Fibroblast of skin of left biceps (primary cell): Measurements from ENCODE around the gene ZNF607.
A peak's percentile ranks its signal among the peaks of the same experiment; 100 is the strongest.
"Not testable (repeated sequence)": the region's sequence is repeated elsewhere in the genome, so short reads cannot be mapped to it uniquely, and the experiment has no call there.

Source experiments
- DNase-seq, 2 experiments: peaks; one replicate each; pipeline ENCODE4 v3.0.0-alpha.2; 2013; ENCODE audit warnings: low read depth in 2 of 2

The ZNF607 gene

DNA sequence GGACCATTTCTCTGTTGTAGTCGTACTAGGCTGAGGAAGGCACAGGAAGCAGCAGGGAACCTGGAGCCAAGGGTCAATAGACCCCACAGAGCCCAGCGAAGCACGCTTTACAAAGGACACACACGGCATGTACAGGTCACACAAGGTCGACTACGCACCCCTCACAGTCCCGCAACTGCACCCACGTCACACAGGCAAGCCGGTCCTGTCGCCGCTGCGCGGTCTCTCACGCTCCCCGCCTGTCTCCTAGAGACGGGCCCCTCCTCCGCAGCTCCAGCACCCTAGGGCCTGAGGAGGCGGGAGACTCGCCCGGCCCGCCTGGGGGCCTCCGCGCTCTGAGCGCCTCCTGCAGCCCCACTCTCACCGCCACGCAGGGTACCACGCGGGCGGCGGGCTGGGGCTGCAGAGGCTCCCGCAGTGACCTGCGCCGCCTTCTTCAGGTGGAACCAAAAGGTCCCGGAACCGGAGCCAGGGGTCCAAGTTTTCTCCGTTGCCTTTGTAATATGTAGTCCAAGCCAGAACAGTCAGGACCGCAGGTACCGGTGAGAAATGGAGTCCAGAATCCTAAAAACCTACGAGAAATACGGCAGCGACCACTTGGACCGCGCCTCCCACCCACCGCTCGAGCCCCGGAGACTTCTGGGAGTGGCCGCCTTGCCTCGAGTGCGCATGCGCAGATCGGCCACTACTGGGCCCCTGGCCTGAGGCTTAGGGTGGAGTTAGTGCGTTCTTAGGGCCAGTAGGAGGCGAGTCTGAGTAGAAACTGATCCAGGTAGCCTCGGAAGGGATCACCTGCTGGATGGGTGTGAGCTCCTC lies at the start of gene ZNF607:
TSS of gene ZNF607 (minus strand) at position 651 of the 816 bp plus-strand sequence. CDS start 8,143 bp downstream, outside the sequence.
- DNase-seq, result peak; percentile 56 to 63

- no peak for DNase-seq
Measured at GRCh38 chr19:37763488-37763887, 43.9 kb upstream of the ZNF607 start.

DNA sequence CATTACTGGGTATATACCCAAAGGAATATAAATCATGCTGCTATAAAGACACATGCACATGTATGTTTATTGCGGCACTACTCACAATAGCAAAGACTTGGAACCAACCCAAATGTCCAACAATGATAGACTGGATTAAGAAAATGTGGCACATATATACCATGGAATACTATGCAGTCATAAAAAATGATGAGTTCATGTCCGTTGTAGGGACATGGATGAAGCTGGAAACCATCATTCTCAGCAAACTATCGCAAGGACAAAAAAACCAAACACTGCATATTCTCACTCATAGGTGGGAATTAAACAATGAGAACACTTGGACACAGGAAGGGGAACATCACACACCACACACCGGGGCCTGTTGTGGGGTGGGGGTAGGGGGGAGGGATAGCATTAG lies 38.1 kb upstream of the ZNF607 start:
- DNase-seq, result not testable (repeated sequence)

GRCh38 chr19:37738371-37738770 lies 18.8 kb upstream of the ZNF607 start:
- DNase-seq, result no peak

- no peak for DNase-seq
Measured at GRCh38 chr19:37725181-37725580, 5.6 kb upstream of the ZNF607 start.

GRCh38 chr19:37719927-37720265 lies 335 bp upstream of the ZNF607 start:
- no peak for DNase-seq

- DNase-seq, result no peak
Measured at GRCh38 chr19:37718304-37718703, 1.3 kb downstream of the ZNF607 start.

DNA sequence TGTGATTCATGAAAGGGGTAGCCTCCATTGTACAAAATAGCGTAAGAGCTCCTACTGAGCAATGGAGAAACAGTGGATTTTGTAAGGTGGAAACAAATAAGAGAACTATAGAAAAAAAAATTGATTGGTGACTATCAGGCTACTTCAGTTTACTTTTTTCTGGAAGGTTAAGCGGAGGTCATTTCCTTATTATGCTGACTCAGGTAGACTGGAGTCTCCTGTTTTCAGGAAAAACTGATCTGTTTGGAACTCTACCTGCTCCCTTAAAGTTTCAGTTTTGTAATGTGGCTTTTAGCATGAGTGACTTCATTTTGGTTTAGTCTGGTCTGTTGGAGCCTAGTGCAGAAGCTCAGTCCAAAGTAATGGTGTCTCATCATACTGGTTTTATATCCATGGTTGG lies 3.4 kb downstream of the ZNF607 start:
- DNase-seq, result no peak

DNA sequence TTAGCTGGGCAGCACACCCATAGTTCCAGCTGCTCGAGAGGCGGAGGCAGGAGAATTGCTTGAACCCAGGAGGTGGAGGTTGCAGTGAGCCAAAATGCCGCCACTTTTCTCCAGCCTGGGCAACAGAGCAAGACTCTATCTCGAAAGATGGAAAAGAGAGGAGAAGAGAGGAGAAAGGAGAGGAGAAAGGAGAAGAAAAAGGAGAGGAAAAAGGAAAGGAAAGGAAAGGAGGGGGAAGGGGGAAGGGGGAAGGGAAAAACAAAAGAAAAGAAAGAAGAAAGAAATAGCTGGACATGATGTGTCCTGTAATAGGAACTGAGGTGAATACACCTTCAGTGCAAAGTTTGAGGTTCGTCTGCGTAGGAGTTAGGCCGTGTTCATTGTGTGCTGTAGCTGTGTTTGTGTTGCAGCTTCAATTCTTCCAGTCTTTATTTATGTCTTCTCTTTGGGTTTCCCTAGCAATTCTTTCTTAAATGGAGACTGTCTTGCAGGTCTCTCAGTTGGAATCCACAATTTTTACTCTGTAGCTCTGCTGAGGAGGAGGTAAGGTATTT lies 13.4 kb downstream of the ZNF607 start:
- DNase-seq, result no peak

- DNase-seq, result no peak
Measured at GRCh38 chr19:37699057-37699456, 20.5 kb downstream of the ZNF607 start.

DNA sequence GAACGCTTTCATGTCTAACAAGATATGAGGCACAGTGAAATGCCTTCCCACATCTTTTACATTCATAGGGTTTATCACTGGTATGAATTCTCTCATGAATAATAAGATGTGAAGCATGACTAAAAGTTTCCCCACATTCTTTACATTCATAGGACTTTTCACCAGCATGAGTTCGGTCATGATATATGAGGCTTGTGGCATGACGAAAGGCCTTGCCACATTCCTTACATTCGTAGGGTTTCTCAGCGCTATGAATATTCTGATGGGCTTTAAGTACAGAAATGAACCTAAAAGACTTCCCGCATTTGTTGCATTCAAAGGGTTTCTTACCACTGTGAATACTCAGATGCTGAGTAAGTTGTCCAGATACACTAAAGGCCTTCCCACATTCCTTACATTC lies 21.3 kb downstream of the ZNF607 start:
- no peak for DNase-seq

DNA sequence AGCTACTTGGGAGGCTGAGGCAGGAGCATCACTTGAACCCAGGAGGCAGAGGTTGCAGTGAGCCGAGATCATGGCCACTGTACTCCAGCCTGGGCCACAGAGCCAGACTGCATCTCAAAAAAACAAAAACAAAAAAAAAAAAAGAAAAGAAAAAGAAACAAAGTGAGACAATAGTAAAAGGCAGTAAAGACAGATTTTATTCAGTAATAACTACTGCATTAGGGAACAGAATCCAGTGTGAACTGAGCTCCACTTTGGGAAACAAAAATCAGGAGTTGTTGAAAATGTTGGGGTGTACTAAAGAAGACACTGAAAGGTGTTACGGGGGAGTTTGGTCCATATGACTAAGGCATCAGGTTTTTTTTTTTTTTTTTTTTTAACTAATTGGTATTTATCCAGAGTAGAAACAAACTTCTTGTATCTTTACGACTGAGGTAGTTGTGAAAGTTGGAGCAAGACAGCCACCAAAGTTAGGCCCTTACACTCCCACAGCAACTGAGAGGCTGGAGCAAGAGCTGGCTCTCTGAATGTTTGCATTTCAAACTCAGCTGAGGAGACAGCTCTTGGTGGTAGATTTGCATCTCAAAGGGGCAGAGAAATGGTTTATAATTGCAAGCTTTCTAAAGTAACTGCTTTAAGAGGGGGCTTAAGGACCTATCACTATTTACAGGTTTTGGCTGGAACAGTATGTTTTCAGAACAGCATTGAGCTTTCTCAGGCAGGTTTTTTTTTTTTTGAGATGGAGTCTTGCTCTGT lies 24.2 kb downstream of the ZNF607 start:
- no peak for DNase-seq

DNA sequence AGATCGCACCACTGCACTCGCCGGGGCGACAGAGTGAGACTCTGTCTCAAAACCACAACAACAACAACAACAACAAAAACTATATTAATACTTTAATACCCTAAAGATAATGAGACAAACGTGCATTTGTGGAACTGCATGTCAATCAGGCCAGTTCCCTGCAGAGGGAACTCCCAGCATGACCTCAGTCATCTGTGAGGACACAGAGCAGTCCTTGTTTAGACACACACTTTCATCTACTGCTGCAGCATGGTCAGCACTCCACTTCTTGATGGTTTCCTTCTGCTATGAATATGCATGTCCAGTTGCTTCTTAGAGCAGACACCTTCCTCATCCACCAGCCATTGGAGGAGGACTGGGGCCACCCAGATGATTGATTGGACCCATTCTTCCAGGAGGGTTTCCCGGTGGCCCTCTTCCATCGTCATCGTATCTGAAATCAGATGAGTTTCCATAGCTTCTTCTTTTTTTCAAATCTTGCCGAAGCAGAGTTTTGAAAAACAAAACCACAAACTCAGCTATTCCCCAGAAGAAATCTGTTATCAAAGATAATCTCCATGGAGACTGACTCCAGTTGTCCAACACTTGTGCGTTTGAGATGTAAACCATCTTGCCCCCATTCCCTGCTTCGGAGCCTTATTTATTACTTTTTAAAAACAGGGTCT lies 26.5 kb downstream of the ZNF607 start:
- no peak for DNase-seq

DNA sequence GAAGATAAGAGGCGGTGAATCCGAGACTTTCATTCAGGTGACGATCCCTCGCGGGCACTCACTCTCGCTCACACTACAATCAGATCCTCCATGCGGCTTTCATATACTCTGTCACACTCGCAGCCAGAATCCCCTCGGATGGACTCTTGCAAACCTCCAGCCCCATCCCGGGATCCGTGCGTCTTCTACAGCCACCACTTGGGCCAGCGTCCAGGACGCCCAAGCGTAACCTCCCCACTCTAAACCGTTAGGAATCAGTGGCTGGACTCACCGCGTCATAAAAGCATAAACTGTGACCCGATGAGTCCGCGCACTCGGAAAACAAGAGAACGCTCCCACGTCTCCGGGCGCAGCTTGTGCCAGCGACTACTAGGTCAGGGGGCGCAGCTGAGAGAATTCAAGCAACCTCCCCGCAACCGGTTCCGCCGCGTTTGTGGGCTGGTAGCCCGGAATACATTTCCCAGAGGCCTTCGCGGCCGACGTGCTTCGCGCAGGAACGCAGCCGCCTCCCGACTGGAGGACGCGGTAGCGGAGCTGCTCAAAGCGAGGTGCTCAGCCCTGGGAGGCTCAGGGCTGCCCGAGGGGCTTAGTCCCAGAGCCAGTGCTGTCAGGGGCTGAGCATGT lies 27.6 kb downstream of the ZNF607 start:
- peak; percentile 46 to 54 for DNase-seq

- no peak for DNase-seq
Measured at GRCh38 chr19:37683520-37683919, 36.0 kb downstream of the ZNF607 start.

DNA sequence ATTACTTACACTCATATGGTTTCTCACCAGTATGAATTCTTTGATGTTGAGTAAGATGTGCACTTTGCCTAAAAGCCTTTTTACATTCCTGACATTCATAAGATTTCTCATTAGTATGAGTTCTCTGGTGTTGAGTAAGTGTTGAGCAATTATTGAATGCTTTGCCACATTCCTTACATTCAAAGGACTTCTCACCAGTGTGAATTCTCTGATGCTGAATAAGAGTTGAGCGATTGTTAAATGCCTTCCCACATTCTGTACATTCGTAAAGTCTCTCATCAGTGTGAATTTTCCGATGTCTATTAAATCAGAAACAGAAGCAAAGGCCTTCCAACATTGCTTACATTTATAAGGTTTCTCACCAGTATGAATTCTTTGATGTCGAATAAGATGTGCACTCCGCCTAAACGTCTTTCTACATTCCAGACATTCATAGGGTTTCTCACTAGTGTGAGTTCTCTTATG lies 50.1 kb downstream of the ZNF607 start:
- DNase-seq, result no peak

- not testable (repeated sequence) for DNase-seq
Measured at GRCh38 chr19:37657157-37657556, 62.4 kb downstream of the ZNF607 start.

DNA sequence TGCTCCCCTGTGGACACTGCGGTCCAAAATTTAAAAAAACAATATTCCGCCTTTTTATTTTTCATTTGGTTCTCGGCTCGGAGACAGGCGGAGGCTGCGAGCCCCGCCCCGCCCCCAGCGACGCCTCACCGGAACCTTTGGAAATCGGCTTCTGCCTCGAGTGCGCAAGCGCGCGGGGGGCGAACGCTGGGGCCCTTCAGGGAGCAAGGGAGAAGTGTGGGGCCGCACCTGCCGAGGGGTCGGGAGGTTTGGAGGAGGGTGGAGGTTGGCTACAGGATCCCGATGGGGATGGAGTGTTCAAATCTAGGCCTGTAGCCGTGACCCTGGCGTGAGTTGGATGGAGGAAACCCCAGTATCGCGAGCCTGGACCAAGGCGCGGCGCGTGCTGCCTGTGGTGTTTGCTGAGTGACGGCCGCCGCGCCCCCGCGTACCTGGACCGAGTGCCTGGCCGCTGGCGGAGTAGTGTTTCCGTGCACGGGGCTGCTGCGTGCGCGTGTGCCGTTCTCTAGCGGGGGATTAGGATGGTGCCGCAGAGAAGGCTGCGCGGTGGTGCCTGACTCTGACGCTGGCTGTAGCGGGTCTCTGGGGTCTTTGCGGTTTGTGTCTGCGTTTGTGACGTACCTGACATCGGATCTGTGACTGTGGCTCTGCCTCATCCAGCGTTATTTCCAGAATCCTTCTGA lies 63.7 kb downstream of the ZNF607 start:
- peak; percentile 43 to 56 for DNase-seq

DNA sequence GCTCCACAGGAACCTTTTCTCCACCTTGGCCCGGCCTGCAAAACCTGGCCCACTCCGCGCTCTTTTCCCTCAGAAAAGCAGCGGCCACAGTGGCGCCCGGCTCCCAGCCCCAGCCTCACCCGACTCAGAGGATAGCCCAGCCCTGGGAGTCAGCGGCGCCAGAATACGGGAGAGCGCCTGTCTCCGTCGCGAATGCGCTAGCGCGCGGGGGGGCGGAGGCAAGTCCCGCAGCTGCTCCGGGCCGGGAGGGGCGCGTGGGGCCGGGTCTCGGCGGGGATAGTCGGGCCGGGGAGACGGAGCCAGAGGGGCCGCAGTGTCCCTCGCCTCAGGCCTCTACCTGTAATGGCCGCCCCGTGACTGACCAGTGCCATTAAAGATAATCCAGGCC lies 64.3 kb downstream of the ZNF607 start, which contains the start of gene ZFP30:
TSS of gene ZFP30 (minus strand) at position 165 of the 388 bp plus-strand sequence. CDS start 7,643 bp downstream, outside the sequence.
- peak; percentile 46 to 52 for DNase-seq

DNA sequence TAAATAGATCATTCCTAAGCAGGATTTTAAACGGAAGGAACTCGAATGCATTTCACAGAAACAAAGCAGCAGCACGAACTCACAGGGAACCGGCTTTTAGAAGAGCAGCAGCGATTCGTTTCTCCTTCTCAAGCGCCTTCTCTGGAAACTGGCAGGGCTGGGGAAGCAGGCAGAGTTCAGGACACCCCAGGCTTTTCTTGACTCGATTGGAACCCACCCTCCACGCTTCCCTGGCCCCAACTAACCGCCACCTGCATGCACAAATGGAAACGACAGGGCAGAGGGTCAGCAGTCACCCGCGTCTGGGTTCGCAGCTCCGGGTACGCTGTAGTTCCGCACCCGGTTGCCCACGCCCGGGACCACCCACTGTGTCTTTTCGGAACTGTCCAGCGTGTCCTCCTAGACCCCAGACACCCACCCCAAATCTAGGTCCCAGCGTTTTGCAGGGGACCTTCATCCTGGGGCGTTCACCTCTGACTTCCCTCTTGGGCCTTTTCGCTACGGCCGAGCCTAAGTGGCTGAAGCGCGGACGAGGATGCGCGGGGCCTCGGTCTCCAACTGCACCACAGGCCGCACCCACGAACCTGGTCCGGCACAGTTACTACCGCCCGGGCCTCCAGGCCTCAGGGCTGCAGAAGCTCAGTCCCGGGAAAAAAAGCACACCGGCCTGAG lies 64.8 kb downstream of the ZNF607 start:
- DNase-seq, result peak in 1 of 2 experiments; percentile 7
